Coronary artery (tissue), 2 donors: ENCODE measurements around the gene YIPF7.

Source experiments
- DNase-seq: peaks from one replicate; pipeline ENCODE4 v3.0.0-alpha.2; 2017; ENCODE audit warnings: low spot score
- H3K27ac ChIP-seq, 2 donors: fragments of 200-600 bp; sonication (generic); one replicate each; pipeline ENCODE4 v1.5.1; 2016 to 2019
- H3K4me3 ChIP-seq: fragments of 200-600 bp; sonication (generic); 2 replicates; pipeline ENCODE4 v1.5.1; 2016; ENCODE audit warnings: mild to moderate bottlenecking, moderate library complexity
- CTCF ChIP-seq: fragments of 200-600 bp; sonication (generic); IDR thresholded peaks from one replicate; pipeline ENCODE4 v1.5.1; 2019; ENCODE audit warnings: antibody characterized with exemption

YIPF7 gene

DNA sequence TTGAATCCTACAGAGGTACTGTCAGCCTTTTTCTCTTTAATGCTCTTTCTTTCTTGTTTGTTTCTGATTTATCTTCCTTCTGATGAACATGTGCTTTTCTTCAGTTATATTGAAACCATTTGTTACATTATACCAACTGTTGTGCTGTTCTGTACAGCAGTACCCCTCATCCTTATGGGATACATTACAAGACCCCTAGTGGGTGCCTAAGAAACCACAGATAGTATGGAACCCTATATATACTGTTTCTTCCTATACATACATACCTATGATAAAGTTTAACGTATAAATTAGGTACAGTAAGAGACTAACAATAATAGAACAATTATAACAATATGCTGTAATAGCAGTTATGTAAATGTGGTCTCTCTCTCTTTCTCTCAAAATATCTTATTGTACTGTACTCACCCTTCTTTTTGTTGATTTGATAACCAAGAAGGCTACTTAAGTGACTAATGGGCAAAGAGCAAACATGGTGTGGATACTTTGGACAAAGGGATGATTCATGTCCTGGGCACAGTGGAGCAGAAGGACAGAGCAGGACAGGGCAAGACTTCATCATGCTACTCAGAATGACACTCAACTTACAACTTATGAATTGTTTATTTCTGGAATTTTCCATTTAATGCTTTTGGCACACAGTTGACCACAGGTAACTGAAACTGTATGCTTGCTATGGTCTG lies 10.7 kb upstream of the YIPF7 start:
- Histone ChIP-seq H3K27ac (no peak overlapping the region), H3K4me3 (no peak overlapping the region)
- no peak for DNase-seq
- no peak for TF ChIP-seq CTCF

DNA sequence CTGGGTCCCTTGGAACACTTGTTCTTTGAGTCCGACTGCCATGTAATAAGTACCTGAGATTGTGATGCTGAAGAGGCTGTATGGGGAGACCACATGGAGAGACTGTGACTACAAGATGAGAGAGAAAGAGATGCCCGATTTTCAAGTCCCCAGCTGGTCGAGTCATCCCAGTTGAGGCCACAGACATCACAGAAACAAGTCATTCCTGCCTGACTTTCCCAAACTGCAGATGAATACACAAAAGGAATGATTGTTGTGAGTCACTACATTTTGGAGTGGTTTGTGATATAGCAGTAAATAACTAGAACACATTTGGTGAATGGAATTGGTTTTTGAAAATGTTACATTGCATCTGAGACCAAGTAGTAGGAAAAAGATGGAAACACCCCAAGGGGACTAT lies 9.0 kb upstream of the YIPF7 start:
- H3K27ac ChIP-seq, result no peak overlapping the region
- TF ChIP-seq CTCF, result no peak
- no peak for DNase-seq
- no peak overlapping the region for H3K4me3 ChIP-seq

DNA sequence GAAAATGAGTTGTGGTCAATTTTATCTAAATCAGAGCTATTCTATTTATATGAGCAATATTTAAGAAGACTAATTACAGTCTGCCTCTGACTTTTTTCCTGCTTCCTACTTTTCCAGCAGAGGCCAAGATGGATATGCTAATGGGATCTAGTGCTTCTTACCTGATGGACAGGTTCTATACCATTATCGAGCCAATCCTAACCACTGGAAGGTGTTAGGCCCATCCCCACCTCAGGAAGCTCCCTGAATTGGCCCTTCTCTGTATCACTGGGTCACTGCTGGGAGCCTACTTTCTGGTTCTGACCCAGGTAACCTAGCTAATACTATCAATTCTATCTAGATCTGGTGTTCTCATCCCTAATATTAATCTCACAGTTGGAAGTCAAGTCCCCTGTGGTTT lies 577 bp upstream of the YIPF7 start:
- DNase-seq, result no peak
- H3K4me3 ChIP-seq, result no peak overlapping the region
- no peak for TF ChIP-seq CTCF

GRCh38 chr4:44646151-44646550 lies 5.3 kb downstream of the YIPF7 start:
- no peak for DNase-seq
- Histone ChIP-seq H3K27ac (no peak overlapping the region), H3K4me3 (no peak overlapping the region)
- TF ChIP-seq CTCF, result no peak

More for the DNA sequence above, 577 bp upstream of the YIPF7 start:
- H3K27ac ChIP-seq, result no peak overlapping the region

DNA sequence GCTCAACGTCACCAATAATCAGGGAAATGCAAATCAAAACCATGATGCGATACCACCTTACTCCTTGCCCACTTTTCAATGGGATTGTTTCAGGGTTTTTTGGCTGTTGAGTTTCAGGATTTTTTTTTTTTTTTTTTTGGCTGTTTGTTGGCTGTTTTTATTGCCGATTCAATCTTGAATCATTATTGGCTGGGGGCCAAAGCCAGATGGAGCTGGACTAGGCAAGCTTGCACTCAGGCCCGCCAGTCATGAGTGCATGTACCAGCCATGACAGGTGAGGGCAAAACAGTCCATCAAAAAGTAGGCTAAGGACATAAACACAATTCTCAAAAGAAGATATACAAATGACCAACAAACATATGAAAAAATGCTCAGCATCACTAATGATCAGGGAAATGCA lies 13.3 kb downstream of the YIPF7 start:
- DNase-seq, result no peak
- no peak for TF ChIP-seq CTCF
- Histone ChIP-seq H3K4me3 (no peak overlapping the region), H3K27ac (no peak overlapping the region)

GRCh38 chr4:44632733-44633132 lies 18.7 kb downstream of the YIPF7 start:
- Histone ChIP-seq H3K4me3 (no peak overlapping the region), H3K27ac (no peak overlapping the region)
- DNase-seq, result no peak
- TF ChIP-seq CTCF, result no peak

DNA sequence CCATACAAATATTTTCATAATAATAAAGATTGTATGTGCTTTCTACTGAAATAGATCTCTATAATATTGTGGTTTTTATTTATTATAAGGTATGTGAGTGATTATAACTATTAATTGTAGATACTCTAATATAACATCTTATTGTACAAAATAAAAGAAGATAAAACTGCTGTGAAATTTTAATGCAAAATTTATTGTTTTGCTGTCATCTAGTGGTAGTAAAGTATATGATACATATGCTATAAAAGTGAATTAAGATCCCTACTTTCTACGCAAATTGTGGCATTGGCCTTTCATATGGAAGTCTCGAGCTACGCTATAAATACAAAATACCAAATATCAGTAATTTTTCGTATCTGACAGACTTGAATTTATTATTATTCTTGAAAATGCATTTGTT lies 19.3 kb downstream of the YIPF7 start:
- no peak overlapping the region for H3K27ac ChIP-seq
- no peak for DNase-seq
- no peak for TF ChIP-seq CTCF
- H3K4me3 ChIP-seq, result no peak overlapping the region
